KMS-11 (cell line): Measurements from ENCODE around the gene DHRS13.

Experiments
- H2AFZ ChIP-seq: fragments of 200-600 bp; sonication (generic); 2 replicates; pipeline ENCODE4 v1.6.1; 2016; ENCODE audit warnings: antibody characterized with exemption, mixed run types, low read depth
- H3K27ac ChIP-seq: fragments of 200-600 bp; sonication (generic); 2 replicates; pipeline ENCODE4 v1.6.1; 2016; ENCODE audit warnings: mild to moderate bottlenecking, mixed run types
- H3K27me3 ChIP-seq: fragments of 200-600 bp; sonication (generic); 2 replicates; pipeline ENCODE4 v1.6.1; 2017; ENCODE audit warnings: mild to moderate bottlenecking, low read depth, mixed run types, moderate library complexity; ENCODE audit not compliant: insufficient read depth
- H3K36me3 ChIP-seq: fragments of 200-600 bp; sonication (generic); 2 replicates; pipeline ENCODE4 v1.6.1; 2017; ENCODE audit warnings: mild to moderate bottlenecking, mixed run types; ENCODE audit not compliant: insufficient read depth
- H3K4me1 ChIP-seq: fragments of 200-600 bp; sonication (generic); 2 replicates; pipeline ENCODE4 v1.6.1; 2016; ENCODE audit warnings: mild to moderate bottlenecking, low read depth, mixed run types; ENCODE audit not compliant: poor library complexity, severe bottlenecking
- H3K4me2 ChIP-seq: fragments of 200-600 bp; sonication (generic); 2 replicates; pipeline ENCODE4 v1.7.0; 2016; ENCODE audit warnings: mild to moderate bottlenecking, mixed run types
- H3K4me3 ChIP-seq: fragments of 200-600 bp; sonication (generic); IDR thresholded peaks from 2 replicates; pipeline ENCODE4 v1.6.1; 2017; ENCODE audit warnings: low read depth, low read length, mixed read lengths; ENCODE audit not compliant: insufficient read depth
- H3K79me2 ChIP-seq: fragments of 200-600 bp; sonication (generic); 2 replicates; pipeline ENCODE4 v1.6.1; 2016; ENCODE audit warnings: low read depth, mixed run types; ENCODE audit not compliant: insufficient read depth
- H3K9ac ChIP-seq: fragments of 200-600 bp; sonication (generic); 2 replicates; pipeline ENCODE4 v1.6.1; 2016; ENCODE audit warnings: mild to moderate bottlenecking, mixed run types
- H4K20me1 ChIP-seq: fragments of 200-600 bp; sonication (generic); 2 replicates; pipeline ENCODE4 v1.6.1; 2016; ENCODE audit warnings: mild to moderate bottlenecking, mixed run types; ENCODE audit not compliant: insufficient read depth
- TF ChIP-seq, protein P1 (sequence below): fragments of 200-600 bp; sonication (generic); conservative IDR thresholded peaks from 2 replicates; pipeline ENCODE4 v1.6.1; 2017; ENCODE audit warnings: low read depth, mild to moderate bottlenecking, antibody characterized with exemption, low read length, moderate library complexity, mixed read lengths

Gene DHRS13

DNA sequence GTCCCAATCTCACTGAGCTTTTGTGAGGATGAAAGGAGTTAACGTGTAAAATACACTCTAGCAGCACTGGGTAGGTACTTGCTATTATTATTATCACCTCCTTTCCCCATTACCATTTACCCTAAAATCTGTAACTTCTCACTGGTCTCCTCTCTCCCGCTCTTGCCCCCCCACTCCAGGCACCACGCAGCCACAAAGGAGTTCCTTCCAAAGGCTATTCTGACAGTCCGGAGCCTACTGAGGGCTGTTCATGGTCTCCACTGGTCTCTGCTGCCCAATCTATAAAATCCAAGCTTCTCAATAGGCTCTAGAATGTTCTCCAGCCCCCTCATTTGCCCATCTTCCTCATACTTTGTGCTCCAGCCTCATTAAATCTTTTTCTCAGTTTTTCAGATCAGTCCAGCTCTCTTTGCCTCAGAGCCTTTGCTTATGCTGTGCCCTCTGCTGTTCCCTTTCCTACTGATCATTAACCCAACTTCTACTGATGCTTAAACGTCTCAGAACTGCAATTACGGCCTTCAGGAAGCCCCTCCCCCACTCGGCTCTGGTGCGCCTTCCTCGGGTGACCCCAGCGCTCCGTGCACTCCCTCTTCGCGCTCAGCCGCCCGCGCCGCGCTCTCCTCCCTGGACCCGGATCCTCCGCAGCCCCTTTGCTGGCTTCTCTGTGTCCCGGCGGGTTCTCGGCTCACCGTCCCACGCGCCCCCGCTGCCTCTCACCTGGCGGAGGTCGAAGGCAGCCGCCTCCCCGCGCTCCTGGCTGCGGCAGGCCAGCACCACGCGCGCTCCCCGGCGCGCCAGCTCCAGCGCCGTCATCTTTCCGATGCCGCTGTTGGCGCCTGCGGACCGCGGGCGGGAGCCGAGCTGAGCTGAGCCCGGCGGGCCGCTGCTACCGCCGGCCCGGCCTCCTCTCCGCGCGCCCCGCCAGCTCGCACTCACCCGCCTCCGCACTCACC is 737 bp downstream of the DHRS13 start:
- H3K36me3 ChIP-seq, result no peaks in the 10 kb centered on the region; the same call in 1 of the 2 replicates
- H2AFZ ChIP-seq, result peak overlapping the region; percentile 84
- H3K4me3 ChIP-seq, result no peak overlapping the region
- H4K20me1 ChIP-seq, result no peaks in the 10 kb centered on the region
- peaks cover 30% of the 10 kb centered on the region for H3K4me1 ChIP-seq
- H3K79me2 ChIP-seq, result peaks cover 12% of the 10 kb centered on the region; the same call in 1 of the 2 replicates
- peak overlapping the region; percentile 89 for H3K4me2 ChIP-seq
- H3K27me3 ChIP-seq, result no peaks in the 10 kb centered on the region
- H3K27ac ChIP-seq, result peak overlapping the region; percentile 66
- H3K9ac ChIP-seq, result peak overlapping the region; percentile 79
- TF ChIP-seq, protein P1, sequence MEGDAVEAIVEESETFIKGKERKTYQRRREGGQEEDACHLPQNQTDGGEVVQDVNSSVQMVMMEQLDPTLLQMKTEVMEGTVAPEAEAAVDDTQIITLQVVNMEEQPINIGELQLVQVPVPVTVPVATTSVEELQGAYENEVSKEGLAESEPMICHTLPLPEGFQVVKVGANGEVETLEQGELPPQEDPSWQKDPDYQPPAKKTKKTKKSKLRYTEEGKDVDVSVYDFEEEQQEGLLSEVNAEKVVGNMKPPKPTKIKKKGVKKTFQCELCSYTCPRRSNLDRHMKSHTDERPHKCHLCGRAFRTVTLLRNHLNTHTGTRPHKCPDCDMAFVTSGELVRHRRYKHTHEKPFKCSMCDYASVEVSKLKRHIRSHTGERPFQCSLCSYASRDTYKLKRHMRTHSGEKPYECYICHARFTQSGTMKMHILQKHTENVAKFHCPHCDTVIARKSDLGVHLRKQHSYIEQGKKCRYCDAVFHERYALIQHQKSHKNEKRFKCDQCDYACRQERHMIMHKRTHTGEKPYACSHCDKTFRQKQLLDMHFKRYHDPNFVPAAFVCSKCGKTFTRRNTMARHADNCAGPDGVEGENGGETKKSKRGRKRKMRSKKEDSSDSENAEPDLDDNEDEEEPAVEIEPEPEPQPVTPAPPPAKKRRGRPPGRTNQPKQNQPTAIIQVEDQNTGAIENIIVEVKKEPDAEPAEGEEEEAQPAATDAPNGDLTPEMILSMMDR, result no peak

DNA sequence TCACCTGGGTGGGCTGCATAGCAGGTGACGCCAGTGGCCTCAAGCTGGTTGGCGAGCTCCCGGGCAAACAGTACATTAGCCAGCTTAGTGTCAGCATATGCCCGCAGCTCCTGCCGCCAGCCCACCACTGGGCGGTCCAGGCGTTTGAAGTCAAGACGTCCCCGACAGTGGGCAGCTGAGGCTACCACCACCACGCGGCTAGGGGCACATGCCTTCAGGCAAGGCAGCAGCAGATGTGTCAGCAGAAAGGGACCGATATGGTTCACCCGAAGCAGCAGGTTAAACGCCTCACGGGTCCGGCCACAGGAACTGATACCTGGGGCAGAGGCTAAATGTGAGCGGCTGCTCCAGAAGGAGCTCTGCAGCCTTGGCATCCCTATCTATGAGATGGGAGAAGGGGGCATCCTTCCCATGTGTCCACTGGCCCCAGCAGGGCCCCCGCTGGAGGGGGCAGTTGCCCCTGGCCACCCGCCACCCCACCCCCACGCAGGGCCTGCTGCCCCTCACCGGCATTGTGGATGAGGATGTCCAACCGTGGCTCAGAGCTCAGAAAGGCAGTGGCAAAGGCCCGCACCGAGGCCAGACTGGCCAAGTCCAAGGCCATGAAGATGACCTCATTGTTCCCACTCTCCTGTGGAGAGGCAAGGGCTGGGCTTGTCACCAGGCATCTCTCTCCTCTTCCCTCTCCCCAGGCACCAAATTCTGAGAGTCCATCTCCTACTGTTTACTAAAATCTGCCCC is 1.7 kb downstream of the DHRS13 start:
- Histone ChIP-seq H3K79me2 (peaks cover 12% of the 10 kb centered on the region; the same call in 1 of the 2 replicates), H3K4me1 (peaks cover 37% of the 10 kb centered on the region), H3K9ac (peak overlapping the region; percentile 79; the same call in 1 of the 2 replicates), H3K27me3 (no peaks in the 10 kb centered on the region), H3K4me3 (no peak overlapping the region), H3K36me3 (no peaks in the 10 kb centered on the region), H3K4me2 (peak overlapping the region; percentile 89), H4K20me1 (no peaks in the 10 kb centered on the region), H3K27ac (no peak overlapping the region; the same call in 1 of the 2 replicates), H2AFZ (no peak overlapping the region)
- TF ChIP-seq, protein P1, result no peak

DNA sequence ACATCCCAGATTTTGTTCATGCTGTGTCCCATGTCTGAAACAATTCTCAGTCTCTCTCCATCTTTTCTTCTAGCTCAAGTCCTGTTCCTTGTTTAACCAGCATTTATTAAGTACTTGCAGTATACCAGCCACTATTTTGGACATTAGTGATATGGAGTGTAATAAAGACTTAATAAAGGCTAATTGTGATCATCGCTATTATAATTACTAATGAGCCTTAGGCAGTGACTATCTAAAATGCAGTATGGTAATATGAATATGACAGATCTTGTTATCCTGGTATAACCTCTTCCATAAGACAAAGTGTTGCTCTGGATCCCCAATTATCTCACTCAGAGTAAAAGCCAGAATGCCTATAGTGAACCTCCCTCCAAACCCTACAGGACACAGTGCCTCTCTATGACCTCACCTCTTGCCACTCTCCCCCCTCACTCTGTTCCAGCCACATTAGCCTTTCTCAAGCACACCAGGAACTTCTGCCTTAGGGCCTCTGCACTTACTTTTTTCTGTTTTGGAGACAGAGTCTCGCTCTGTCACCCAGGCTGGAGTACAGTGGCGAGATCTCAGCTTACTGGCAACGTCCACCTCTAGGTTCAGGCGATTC is 3.6 kb downstream of the DHRS13 start:
- H3K4me1 ChIP-seq, result peaks cover 47% of the 10 kb centered on the region
- H3K4me3 ChIP-seq, result no peak overlapping the region
- no peak overlapping the region for H3K9ac ChIP-seq
- peaks cover 12% of the 10 kb centered on the region; the same call in 1 of the 2 replicates for H3K79me2 ChIP-seq
- no peaks in the 10 kb centered on the region for H4K20me1 ChIP-seq
- TF ChIP-seq, protein P1, result no peak
- no peak overlapping the region for H3K27ac ChIP-seq
- H2AFZ ChIP-seq, result no peak overlapping the region
- no peaks in the 10 kb centered on the region for H3K27me3 ChIP-seq
- H3K4me2 ChIP-seq, result no peak overlapping the region; the same call in 1 of the 2 replicates
- H3K36me3 ChIP-seq, result no peaks in the 10 kb centered on the region

DNA sequence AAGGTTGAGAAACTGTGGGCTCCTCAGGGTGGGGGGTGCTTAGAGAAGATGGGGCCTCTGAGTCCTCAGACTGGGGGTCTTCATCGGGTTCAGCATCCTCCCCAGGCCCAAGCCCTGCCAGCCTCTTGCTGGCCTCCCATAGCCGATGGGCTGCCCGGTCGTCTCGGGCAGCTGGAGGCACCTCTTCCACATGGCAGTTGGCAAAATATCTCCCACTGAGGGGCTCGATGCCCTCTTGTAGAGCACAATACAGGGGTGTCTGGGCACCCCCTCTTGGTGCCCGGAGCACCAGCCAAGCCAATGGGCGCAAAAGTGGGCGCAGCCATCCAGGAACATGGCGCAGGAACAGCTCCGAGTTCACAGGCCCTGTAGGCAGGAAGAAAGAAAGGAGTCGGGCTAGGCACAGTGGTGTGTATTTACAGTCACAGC is 4.3 kb downstream of the DHRS13 start:
- H3K36me3 ChIP-seq, result no peaks in the 10 kb centered on the region
- H3K9ac ChIP-seq, result no peak overlapping the region
- no peak overlapping the region for H3K4me3 ChIP-seq
- peaks cover 12% of the 10 kb centered on the region; the same call in 1 of the 2 replicates for H3K79me2 ChIP-seq
- H3K27ac ChIP-seq, result no peak overlapping the region
- TF ChIP-seq, protein P1, result no peak
- H3K27me3 ChIP-seq, result no peaks in the 10 kb centered on the region
- no peak overlapping the region for H2AFZ ChIP-seq
- H3K4me1 ChIP-seq, result peaks cover 55% of the 10 kb centered on the region
- no peaks in the 10 kb centered on the region for H4K20me1 ChIP-seq
- peak overlapping the region; percentile 84 for H3K4me2 ChIP-seq
